GM03348 (cell line): ENCODE measurements around the gene APBB1IP.
"Not testable (repeated sequence)": the region's sequence is repeated elsewhere in the genome, so short reads cannot be mapped to it uniquely, and the experiment has no call there.

Experiments used
- DNase-seq: peaks from one replicate; pipeline ENCODE4 v3.0.0; 2012; ENCODE audit warnings: low spot score

APBB1IP gene

DNA sequence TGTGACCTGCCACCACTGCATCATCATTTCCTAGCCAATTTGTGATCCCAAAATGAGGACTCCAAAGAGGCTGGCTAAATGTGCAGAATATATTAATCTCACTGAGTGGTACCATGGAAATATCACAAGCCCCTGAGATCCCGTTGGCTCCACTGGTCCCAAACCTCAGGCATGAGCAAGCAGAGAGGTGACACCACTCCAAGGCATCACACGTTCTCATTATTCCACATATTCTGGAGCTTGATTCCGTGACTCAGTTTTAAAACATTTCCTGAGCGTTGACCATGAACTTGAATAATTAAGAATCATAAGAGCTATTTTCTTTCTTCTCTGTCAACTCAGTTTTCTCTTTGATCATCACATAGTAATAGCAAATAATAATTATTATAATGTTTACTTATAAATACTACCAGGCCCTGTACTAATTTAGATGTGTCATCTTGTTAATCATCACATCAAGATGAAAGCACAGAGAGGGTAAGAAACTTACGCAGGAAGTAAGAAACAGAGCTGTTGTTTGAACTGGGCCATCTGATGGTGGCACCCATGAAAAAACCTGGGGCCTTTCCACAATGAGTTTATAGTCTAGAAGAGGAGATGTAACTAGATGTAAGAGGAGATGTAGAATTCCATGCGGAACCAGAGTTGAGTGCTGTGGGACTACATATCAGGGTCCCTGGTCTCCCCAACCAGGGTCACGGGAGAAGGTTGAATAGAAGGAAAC, 3.5 kb downstream of the APBB1IP start:
- peak; percentile 64 for DNase-seq

GRCh38 chr10:26445411-26446031, 7.4 kb downstream of the APBB1IP start:
- DNase-seq, result no peak

GRCh38 chr10:26446258-26446657, 8.1 kb downstream of the APBB1IP start:
- DNase-seq, result no peak

- no peak for DNase-seq
These were observed 10.2 kb downstream of the APBB1IP start for GRCh38 chr10:26448292-26448691.

GRCh38 chr10:26448706-26449435, 10.7 kb downstream of the APBB1IP start:
- no peak for DNase-seq

GRCh38 chr10:26449726-26450125, 11.6 kb downstream of the APBB1IP start:
- DNase-seq, result no peak

DNA sequence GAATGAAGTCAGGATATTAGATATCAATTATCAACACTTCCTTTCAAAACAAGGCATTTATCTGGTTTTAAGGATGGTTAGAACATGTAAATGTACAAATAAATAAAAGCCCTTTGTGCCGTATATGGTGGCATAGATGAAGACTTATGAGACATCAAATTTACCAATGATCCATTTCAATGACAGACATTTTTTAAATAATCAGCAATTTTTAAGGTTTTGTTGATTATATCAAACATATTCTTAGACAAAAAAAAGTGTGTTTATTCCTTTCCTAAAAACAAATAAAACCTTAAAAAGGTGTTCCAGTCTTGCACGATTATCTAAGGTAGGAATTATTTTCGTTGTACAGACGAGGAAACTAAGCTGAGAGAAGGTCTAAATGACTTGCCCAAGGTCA, 13.8 kb downstream of the APBB1IP start:
- DNase-seq, result no peak

- no peak for DNase-seq
These were observed 15.7 kb downstream of the APBB1IP start for GRCh38 chr10:26453850-26454249.

GRCh38 chr10:26454891-26455290, 16.8 kb downstream of the APBB1IP start:
- no peak for DNase-seq

- DNase-seq, result peak; percentile 41
These were observed 17.6 kb downstream of the APBB1IP start for GRCh38 chr10:26455567-26456315.

DNA sequence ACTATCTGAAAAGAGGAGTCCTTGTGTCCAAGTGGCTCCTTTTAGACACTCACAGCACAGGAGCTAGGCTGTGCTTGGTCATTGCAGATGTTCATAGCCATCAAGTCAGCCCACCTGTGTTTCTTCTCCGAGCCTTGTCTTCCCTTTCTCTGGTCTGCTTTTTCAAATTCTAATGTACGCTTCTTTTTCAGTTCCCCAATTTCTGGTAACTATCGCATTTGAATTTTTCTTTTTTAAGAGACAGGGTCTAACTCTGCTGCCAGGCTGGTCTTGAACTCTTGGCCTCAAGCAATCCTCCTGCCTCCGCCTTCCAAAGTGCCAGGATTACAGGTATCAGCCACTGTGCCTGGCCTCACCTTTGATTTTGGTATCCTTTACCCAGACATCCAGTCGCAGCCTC, 18.9 kb downstream of the APBB1IP start:
- no peak for DNase-seq

GRCh38 chr10:26460736-26461135, 22.6 kb downstream of the APBB1IP start:
- DNase-seq, result no peak

DNA sequence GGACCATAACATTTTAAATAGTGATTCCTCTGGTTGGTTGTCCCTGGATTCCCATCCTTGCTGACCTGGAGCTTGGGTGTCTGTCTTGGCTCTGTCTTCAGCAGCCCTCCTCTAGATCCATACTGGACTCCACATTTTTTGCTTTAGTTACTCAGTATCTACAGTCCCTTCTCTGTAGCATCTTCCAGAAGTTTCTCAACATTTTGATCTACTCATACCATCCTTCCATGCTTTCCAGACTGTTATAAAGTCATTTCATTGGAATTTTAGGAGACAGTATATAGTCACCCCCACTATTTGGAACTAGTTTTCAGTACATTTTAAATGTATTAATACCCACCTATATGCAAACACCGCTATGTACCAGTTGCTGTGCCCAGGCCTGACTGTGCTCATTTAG, 25.8 kb downstream of the APBB1IP start:
- no peak for DNase-seq

- no peak for DNase-seq
These were observed 26.6 kb downstream of the APBB1IP start for GRCh38 chr10:26464632-26465280.

DNA sequence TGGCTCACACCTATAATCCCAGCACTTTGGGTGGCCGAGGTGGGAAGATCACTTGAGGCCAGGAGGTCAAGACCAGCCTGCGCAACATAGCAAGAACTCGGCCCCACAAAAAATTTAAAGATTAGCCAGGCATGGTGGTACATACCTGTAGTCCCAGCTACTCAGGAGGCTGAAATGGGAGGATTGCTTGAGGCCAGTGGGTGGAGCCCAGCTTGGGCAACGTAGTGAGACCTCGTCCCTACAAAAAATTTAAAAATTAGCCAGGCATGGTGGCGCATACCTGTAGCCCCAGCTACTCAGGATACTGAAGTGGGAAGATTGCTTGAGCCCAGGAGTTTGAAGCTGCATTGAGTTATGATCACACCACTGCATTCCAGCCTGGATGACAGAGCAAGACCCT, 28.4 kb downstream of the APBB1IP start:
- DNase-seq, result not testable (repeated sequence)

DNA sequence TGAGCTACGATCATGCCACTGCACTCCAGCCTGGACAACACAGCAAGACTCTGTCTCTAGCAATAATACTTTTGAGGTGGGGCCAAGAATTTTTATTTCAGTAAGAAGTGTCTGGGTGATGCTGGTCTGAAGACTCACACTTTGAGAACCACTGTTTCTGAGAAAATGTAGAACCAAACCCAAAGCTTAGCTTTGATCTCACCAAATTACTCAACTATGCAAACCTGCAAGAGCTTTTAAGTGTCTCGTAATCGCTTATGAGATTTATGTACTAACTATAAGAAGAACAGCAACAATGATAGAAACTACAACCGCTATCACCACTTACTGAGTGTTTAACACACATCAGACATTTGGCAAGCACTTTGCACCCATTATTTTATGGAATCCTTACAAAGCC, 29.5 kb downstream of the APBB1IP start:
- DNase-seq, result no peak

DNA sequence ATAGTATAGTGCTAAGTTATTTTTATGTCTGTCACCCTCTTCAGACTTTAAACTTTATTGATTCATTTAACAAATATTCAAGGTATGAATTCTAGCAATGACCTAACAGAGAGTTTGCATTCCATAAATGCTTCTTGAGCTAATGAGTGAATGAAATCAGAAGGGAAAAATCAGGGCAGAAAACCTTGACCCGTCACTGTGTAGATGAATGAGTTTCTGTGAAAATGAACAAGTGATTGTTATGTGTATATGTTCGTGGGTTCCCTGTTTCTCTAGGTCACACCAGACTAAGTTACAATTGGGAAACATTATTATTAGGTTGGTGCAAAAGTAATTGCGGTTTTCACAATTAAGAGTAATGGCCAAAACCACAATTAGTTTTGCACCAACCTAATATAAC, 30.1 kb downstream of the APBB1IP start:
- peak; percentile 59 for DNase-seq

DNA sequence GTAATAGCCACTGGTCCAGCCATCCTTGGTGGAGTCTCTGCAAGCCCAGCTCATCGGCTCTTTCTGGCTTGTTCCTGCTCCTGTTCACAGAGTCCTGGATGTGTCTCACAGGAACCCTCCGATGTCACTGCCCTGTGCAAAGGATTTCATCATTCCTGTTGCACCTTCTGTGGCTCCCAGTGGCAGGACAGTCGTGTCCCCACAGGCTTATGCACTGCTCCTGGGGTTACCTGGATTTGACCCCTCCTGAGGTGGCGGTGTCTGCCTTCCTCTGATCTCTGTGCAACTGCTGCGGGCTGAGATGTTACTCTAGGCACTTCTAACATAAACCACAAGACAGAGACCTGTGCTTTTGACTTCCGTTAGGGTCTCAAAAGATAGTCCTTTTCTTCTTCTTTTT, 30.6 kb downstream of the APBB1IP start:
- no peak for DNase-seq

DNA sequence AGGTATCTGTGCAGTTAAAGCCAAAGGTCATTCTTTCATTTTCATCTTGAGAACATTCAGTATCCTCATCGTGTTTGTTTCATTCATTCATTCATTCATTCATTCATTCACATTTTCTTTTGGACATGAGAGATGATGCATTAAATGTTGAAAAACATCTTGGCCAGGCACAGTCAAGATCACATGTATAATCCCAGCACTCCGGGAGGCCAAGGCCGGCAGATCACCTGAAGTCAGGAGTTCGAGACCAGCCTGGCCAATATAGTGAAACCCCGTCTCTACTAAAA, 34.3 kb downstream of the APBB1IP start:
- DNase-seq, result no peak

- peak; percentile 82 for DNase-seq
These were observed 35.9 kb downstream of the APBB1IP start for GRCh38 chr10:26474026-26474425.

GRCh38 chr10:26474845-26475244, 36.7 kb downstream of the APBB1IP start:
- DNase-seq, result not testable (repeated sequence)

DNA sequence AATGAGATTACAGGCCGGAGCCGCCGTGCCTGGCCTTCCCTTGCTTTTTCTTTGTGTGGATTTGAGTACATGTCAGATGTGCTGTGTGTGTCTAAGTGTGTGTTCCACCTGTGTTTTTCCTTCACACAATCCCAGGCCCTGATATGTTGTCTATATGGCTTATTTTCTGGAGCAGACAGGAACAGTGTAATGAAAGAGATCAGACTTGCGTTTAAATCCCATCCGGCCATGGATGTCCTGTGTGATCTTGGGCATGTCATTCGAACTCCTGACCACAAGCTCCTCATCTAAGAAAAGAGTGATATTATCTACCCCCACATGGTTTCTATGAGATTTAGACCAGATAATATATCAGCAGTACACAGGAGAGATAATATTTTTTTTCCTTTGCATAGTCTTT, 37.2 kb downstream of the APBB1IP start:
- DNase-seq, result no peak
